OCI-LY3 (cell line): ENCODE results near the gene ARHGEF16.

ENCODE experiments used
- H2AFZ ChIP-seq: fragments of 200-600, 300-600 bp; shearing (Covaris generic); 2 replicates; pipeline ENCODE4 v1.6.0; 2014; ENCODE audit warnings: antibody characterized with exemption, low read depth, low read length
- H3K27ac ChIP-seq: fragments of 200-600, 300-600 bp; sonication (generic); 2 replicates; pipeline ENCODE4 v1.5.1; 2014; ENCODE audit warnings: mild to moderate bottlenecking, low read length, moderate library complexity, mixed read lengths
- H3K27me3 ChIP-seq: fragments of 200-600, 300-600 bp; sonication (generic); 2 replicates; pipeline ENCODE4 v1.6.1; 2014; ENCODE audit warnings: low read depth, low read length, mixed read lengths
- H3K36me3 ChIP-seq: fragments of 200-600, 300-600 bp; sonication (generic); replicated peaks from 2 replicates; pipeline ENCODE3; 2014; ENCODE audit warnings: low read depth, low read length, mixed read lengths
- H3K4me1 ChIP-seq: fragments of 300-600, 200-600 bp; sonication (generic); 2 replicates; pipeline ENCODE4 v1.6.1; 2014; ENCODE audit warnings: low read length, mixed read lengths
- H3K4me2 ChIP-seq: fragments of 200-600, 300-600 bp; sonication (generic); 2 replicates; pipeline ENCODE4 v1.6.1; 2014; ENCODE audit warnings: low read length, mixed read lengths
- H3K4me3 ChIP-seq: fragments of 300-600, 200-600 bp; sonication (generic); 2 replicates; pipeline ENCODE4 v1.5.1; 2014; ENCODE audit warnings: antibody characterized with exemption, mild to moderate bottlenecking, low read length, moderate library complexity
- H3K79me2 ChIP-seq: fragments of 300-600, 200-600 bp; shearing (Covaris generic); 2 replicates; pipeline ENCODE4 v1.6.1; 2014; ENCODE audit warnings: mild to moderate bottlenecking, low read length, mixed read lengths
- H3K9ac ChIP-seq: fragments of 300-600, 200-600 bp; shearing (Covaris generic); 2 replicates; pipeline ENCODE4 v1.6.0; 2014; ENCODE audit warnings: mild to moderate bottlenecking, low read length, moderate library complexity
- H3K9me3 ChIP-seq: fragments of 200-600, 300-600 bp; shearing (Covaris generic); 2 replicates; pipeline ENCODE4 v1.6.1; 2014; ENCODE audit warnings: low read length, mixed read lengths; ENCODE audit not compliant: insufficient read depth
- H4K20me1 ChIP-seq: fragments of 200-600, 300-600 bp; sonication (generic); 2 replicates; pipeline ENCODE4 v1.6.1; 2016; ENCODE audit warnings: low read length, mixed read lengths; ENCODE audit not compliant: insufficient read depth
- CTCF ChIP-seq: fragments of 200-600, 300-600 bp; sonication (generic); IDR thresholded peaks from 2 replicates; pipeline ENCODE4 v1.5.1; 2014; ENCODE audit warnings: antibody characterized with exemption, low read length, low read depth
- EZH2phosphoT487 ChIP-seq: fragments of 200-600 bp; shearing (Covaris generic); IDR thresholded peaks from 2 replicates; pipeline ENCODE4 v1.6.1; 2018; ENCODE audit warnings: antibody characterized with exemption, mixed run types, low read depth

Gene ARHGEF16

GRCh38 chr1:3525551-3526482 lies 71.4 kb downstream of the ARHGEF16 start:
- Histone ChIP-seq H3K4me3 (no peak overlapping the region), H3K79me2 (no peaks in the 10 kb centered on the region), H3K9me3 (no peaks in the 10 kb centered on the region), H3K4me1 (peaks cover 3% of the 10 kb centered on the region; the same call in 1 of the 2 replicates), H3K36me3 (no peaks in the 10 kb centered on the region), H3K27ac (no peak overlapping the region), H2AFZ (no peak overlapping the region), H3K9ac (no peak overlapping the region), H3K4me2 (no peak overlapping the region), H3K27me3 (no peaks in the 10 kb centered on the region), H4K20me1 (no peaks in the 10 kb centered on the region)
- TF ChIP-seq EZH2phosphoT487: no peak
- TF ChIP-seq CTCF: no peak

GRCh38 chr1:3527774-3528173 lies 73.3 kb downstream of the ARHGEF16 start:
- Histone ChIP-seq H3K27ac (no peak overlapping the region), H3K79me2 (no peaks in the 10 kb centered on the region), H3K36me3 (no peaks in the 10 kb centered on the region), H3K9ac (no peak overlapping the region), H4K20me1 (no peaks in the 10 kb centered on the region), H3K4me2 (no peak overlapping the region), H3K9me3 (no peaks in the 10 kb centered on the region), H3K4me1 (peaks cover 3% of the 10 kb centered on the region; the same call in 1 of the 2 replicates), H2AFZ (no peak overlapping the region), H3K4me3 (no peak overlapping the region), H3K27me3 (no peaks in the 10 kb centered on the region)
- TF ChIP-seq CTCF (no peak), EZH2phosphoT487 (no peak)

GRCh38 chr1:3529099-3529729 lies 74.7 kb downstream of the ARHGEF16 start:
- no peak overlapping the region for H3K4me3 ChIP-seq
- H3K27me3 ChIP-seq: no peaks in the 10 kb centered on the region
- peaks cover 3% of the 10 kb centered on the region; the same call in 1 of the 2 replicates for H3K4me1 ChIP-seq
- no peak overlapping the region for H3K9ac ChIP-seq
- no peaks in the 10 kb centered on the region for H4K20me1 ChIP-seq
- no peaks in the 10 kb centered on the region for H3K36me3 ChIP-seq
- H3K9me3 ChIP-seq: no peaks in the 10 kb centered on the region
- H2AFZ ChIP-seq: no peak overlapping the region
- TF ChIP-seq EZH2phosphoT487 (no peak), CTCF (no peak)
- H3K79me2 ChIP-seq: no peaks in the 10 kb centered on the region
- H3K27ac ChIP-seq: no peak overlapping the region
- H3K4me2 ChIP-seq: no peak overlapping the region
